Parathyroid adenoma (tissue), 2 donors: Measurements from ENCODE around the gene PRSS21.

Source experiments
- H2AFZ ChIP-seq: fragments of 300-600 bp; sonication (generic); one replicate; pipeline ENCODE4 v1.7.0; 2017; ENCODE audit warnings: antibody characterized with exemption, mild to moderate bottlenecking
- H3K27ac ChIP-seq: fragments of 300-600 bp; sonication (generic); one replicate; pipeline ENCODE4 v1.7.0; 2017
- H3K27me3 ChIP-seq: fragments of 300-600 bp; sonication (generic); one replicate; pipeline ENCODE4 v1.7.0; 2017; ENCODE audit warnings: low read length; ENCODE audit not compliant: control insufficient read depth, insufficient read depth
- H3K36me3 ChIP-seq: fragments of 300-600 bp; sonication (generic); one replicate; pipeline ENCODE4 v1.7.0; 2017; ENCODE audit warnings: low read length; ENCODE audit not compliant: control insufficient read depth, insufficient read depth
- H3K4me1 ChIP-seq: fragments of 300-600 bp; sonication (generic); one replicate; pipeline ENCODE4 v1.7.0; 2017; ENCODE audit warnings: control low read depth
- H3K4me2 ChIP-seq: fragments of 300-600 bp; sonication (generic); one replicate; pipeline ENCODE4 v1.7.0; 2017; ENCODE audit warnings: low read length
- H3K4me3 ChIP-seq: fragments of 300-600 bp; sonication (generic); one replicate; pipeline ENCODE4 v1.7.0; 2017; ENCODE audit warnings: low read depth, low read length
- H3K79me2 ChIP-seq: fragments of 300-600 bp; sonication (generic); one replicate; pipeline ENCODE4 v1.7.0; 2017; ENCODE audit warnings: control low read depth
- H3K9ac ChIP-seq: fragments of 300-600 bp; sonication (generic); one replicate; pipeline ENCODE4 v1.7.0; 2017; ENCODE audit warnings: mild to moderate bottlenecking
- H3K9me3 ChIP-seq: fragments of 300-600 bp; sonication (generic); one replicate; pipeline ENCODE4 v1.7.0; 2017; ENCODE audit warnings: low read length; ENCODE audit not compliant: control insufficient read depth
- CTCF ChIP-seq: fragments of 300-600 bp; sonication (generic); IDR thresholded peaks from one replicate; pipeline ENCODE4 v1.7.0; 2017; ENCODE audit warnings: antibody characterized with exemption, mild to moderate bottlenecking
- donor health status: primary hyperparathyroidism.

The PRSS21 gene

GRCh38 chr16:2786061-2786825, 30.8 kb upstream of the PRSS21 start:
- Histone ChIP-seq H3K4me1 (peaks cover 12% of the 10 kb centered on the region), H3K9ac (no peak overlapping the region), H3K36me3 (no peaks in the 10 kb centered on the region), H3K27me3 (peaks cover 3% of the 10 kb centered on the region), H2AFZ (peak overlapping the region; percentile 11), H3K79me2 (no peaks in the 10 kb centered on the region), H3K4me3 (no peak overlapping the region), H3K4me2 (no peak overlapping the region), H3K9me3 (no peaks in the 10 kb centered on the region), H3K27ac (no peak overlapping the region)
- no peak for TF ChIP-seq CTCF

DNA sequence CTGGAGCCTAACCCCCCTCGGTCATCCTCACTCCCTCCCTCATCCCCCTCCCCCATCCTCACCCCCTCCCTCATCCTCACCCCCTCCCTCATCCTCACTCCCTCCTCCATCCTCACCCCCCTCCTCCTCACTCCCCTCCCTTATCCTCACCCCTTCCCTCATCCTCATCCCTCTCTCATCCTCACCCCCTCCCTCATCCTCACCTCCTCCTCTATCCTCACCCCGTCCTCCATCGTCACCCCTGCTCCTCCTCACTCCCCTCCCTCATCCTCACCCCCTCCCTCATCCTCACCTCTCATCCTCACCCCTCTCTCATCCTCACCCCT, 30.2 kb upstream of the PRSS21 start:
- H3K36me3 ChIP-seq: no peaks in the 10 kb centered on the region
- H3K4me1 ChIP-seq: peaks cover 12% of the 10 kb centered on the region
- no peak overlapping the region for H2AFZ ChIP-seq
- H3K4me3 ChIP-seq: no peak overlapping the region
- H3K27me3 ChIP-seq: peaks cover 3% of the 10 kb centered on the region
- TF ChIP-seq CTCF: no peak
- H3K9ac ChIP-seq: no peak overlapping the region
- H3K4me2 ChIP-seq: no peak overlapping the region
- H3K79me2 ChIP-seq: no peaks in the 10 kb centered on the region
- no peak overlapping the region for H3K27ac ChIP-seq
- no peaks in the 10 kb centered on the region for H3K9me3 ChIP-seq

- no peak within 1 kb of the TSS for H3K9ac ChIP-seq
- TF ChIP-seq CTCF: no peak
- peaks cover 3% of the 10 kb centered on the region for H3K27me3 ChIP-seq
These were observed 29.6 kb upstream of the PRSS21 start, which contains the start of gene PRSS33 for GRCh38 chr16:2787406-2787805. TSS of gene PRSS33 (minus strand) at chr16:2787560. CDS start at chr16:2786547, 1,013 bp downstream.

DNA sequence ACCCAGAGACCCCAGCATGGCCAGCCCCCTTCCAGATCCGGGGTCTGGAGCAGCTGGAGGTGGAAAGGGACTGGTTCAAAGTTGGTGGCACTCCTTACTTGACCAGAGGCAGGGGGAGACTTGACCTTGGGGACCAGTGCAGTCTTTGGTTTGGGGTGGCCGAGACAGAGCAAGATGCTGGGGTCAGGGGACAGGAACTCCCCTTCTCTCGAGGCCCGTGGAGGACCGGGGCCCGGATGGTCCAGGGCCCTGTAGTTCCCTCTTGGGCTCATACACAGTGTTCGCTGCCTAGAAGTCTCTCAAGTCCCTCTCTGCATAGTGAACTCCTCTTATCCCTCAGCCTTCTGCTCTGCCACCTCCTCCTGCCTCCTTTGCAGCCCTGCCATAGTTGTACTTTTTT, 29.1 kb upstream of the PRSS21 start:
- no peak overlapping the region for H3K9ac ChIP-seq
- no peaks in the 10 kb centered on the region for H3K9me3 ChIP-seq
- H3K4me3 ChIP-seq: no peak overlapping the region
- H2AFZ ChIP-seq: no peak overlapping the region
- peaks cover 3% of the 10 kb centered on the region for H3K27me3 ChIP-seq
- H3K4me2 ChIP-seq: no peak overlapping the region
- peaks cover 12% of the 10 kb centered on the region for H3K4me1 ChIP-seq
- H3K36me3 ChIP-seq: no peaks in the 10 kb centered on the region
- no peak for TF ChIP-seq CTCF
- no peak overlapping the region for H3K27ac ChIP-seq
- H3K79me2 ChIP-seq: no peaks in the 10 kb centered on the region

More at GRCh38 chr16:2787406-2787805, 29.6 kb upstream of the PRSS21 start, which contains the start of gene PRSS33:
- H3K9me3 ChIP-seq: no peaks in the 10 kb centered on the region
- peaks cover 12% of the 10 kb centered on the region for H3K4me1 ChIP-seq
- H3K79me2 ChIP-seq: no peaks in the 10 kb centered on the region
- no peak within 1 kb of the TSS for H3K4me3 ChIP-seq
- H3K27ac ChIP-seq: no peak within 1 kb of the TSS
- no peak within 1 kb of the TSS for H2AFZ ChIP-seq
- no peaks in the 10 kb centered on the region for H3K36me3 ChIP-seq
- no peak within 1 kb of the TSS for H3K4me2 ChIP-seq

DNA sequence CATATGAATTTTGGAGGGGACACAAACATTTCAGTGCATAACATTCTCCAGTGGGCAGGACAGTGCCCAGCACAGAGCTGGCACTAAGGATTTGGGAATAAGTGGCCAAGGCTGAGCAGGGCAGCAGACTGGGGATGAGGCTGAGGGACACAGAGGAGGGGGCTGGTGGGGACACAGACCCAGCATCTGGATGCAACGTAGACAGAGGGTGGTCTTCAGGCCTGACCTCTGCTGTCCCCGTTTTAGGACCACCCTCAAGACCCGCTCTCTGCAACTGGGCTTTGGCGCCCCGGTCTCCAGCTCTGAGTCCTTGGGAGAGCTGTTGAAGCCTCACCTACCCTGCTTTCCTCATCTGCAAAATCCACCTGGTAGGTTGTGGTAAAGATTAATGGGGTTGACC, 26.4 kb upstream of the PRSS21 start:
- H3K79me2 ChIP-seq: no peaks in the 10 kb centered on the region
- no peak overlapping the region for H3K27ac ChIP-seq
- no peaks in the 10 kb centered on the region for H3K9me3 ChIP-seq
- H3K9ac ChIP-seq: no peak overlapping the region
- TF ChIP-seq CTCF: no peak
- no peak overlapping the region for H3K4me3 ChIP-seq
- H3K36me3 ChIP-seq: no peaks in the 10 kb centered on the region
- H3K27me3 ChIP-seq: no peaks in the 10 kb centered on the region
- no peak overlapping the region for H3K4me2 ChIP-seq
- peaks cover 11% of the 10 kb centered on the region for H3K4me1 ChIP-seq
- no peak overlapping the region for H2AFZ ChIP-seq
